COLO829 (cell line): ENCODE measurements around the gene RGMA.
A peak's percentile ranks its signal among the peaks of the same experiment; 100 is the strongest.
"Not testable (repeated sequence)": the region's sequence is repeated elsewhere in the genome, so short reads cannot be mapped to it uniquely, and the experiment has no call there.

Source experiments
- DNase-seq: peaks from one replicate; pipeline ENCODE4 v3.0.0; 2012; ENCODE audit warnings: low spot score

RGMA gene

GRCh38 chr15:93048426-93048721 lies 40.6 kb downstream of the RGMA start:
- no peak for DNase-seq

GRCh38 chr15:93047621-93048425 lies 41.2 kb downstream of the RGMA start:
- DNase-seq: no peak

GRCh38 chr15:93046721-93047120 lies 42.3 kb downstream of the RGMA start:
- no peak for DNase-seq

GRCh38 chr15:93046120-93046519 lies 42.9 kb downstream of the RGMA start:
- no peak for DNase-seq

GRCh38 chr15:93045191-93045785 lies 43.7 kb downstream of the RGMA start:
- DNase-seq: no peak

GRCh38 chr15:93044301-93045190 lies 44.5 kb downstream of the RGMA start:
- no peak for DNase-seq

- no peak for DNase-seq
Observed at GRCh38 chr15:93043621-93044300, 45.2 kb downstream of the RGMA start.

GRCh38 chr15:93042691-93043378 lies 46.2 kb downstream of the RGMA start:
- DNase-seq: no peak

GRCh38 chr15:93042211-93042610 lies 46.8 kb downstream of the RGMA start:
- no peak for DNase-seq

- DNase-seq: no peak
Observed at GRCh38 chr15:93041159-93041547, 47.9 kb downstream of the RGMA start.

- no peak for DNase-seq
Observed at GRCh38 chr15:93040288-93041158, 48.5 kb downstream of the RGMA start.

GRCh38 chr15:93039562-93040287 lies 49.3 kb downstream of the RGMA start:
- DNase-seq: not testable (repeated sequence)

- no peak for DNase-seq
Observed at GRCh38 chr15:93037820-93038705, 50.9 kb downstream of the RGMA start.

- peak; percentile 51 for DNase-seq
Observed at GRCh38 chr15:93036951-93037819, 51.8 kb downstream of the RGMA start.

- no peak for DNase-seq
Observed at GRCh38 chr15:93035953-93036810, 52.8 kb downstream of the RGMA start.

GRCh38 chr15:93035092-93035915 lies 53.7 kb downstream of the RGMA start:
- no peak for DNase-seq
